Left ventricle myocardium superior (tissue), 1 donor: ENCODE data around the gene POLE2. TPM values are rescaled to one million over a fixed set of nuclear protein-coding genes. Genes with fewer than 3 reads are reported as not detected.
"Not testable (repeated sequence)": the region's sequence is repeated elsewhere in the genome, so short reads cannot be mapped to it uniquely, and the experiment has no call there.

ENCODE experiments used
- ATAC-seq: fragments of 200-7000 bp; cut with Tn5 transposase; one replicate; pipeline ENCODE4 v1.9.1; 2020; ENCODE audit warnings: mild to moderate bottlenecking, moderate library complexity
- DNase-seq: peaks from one replicate; pipeline ENCODE4 v3.0.0-alpha.2; 2020
- intact Hi-C: fragments of 100-400 bp; cut with micrococcal nuclease; formaldehyde crosslinking; loops from one replicate; pipeline ENCODE4 v1.11.0; 2022
- total RNA-seq: library from RNA; stranded (reverse); fragmentation: NEBNext Ultra II Directional; extraction: Animal tissue kit (Norgen Biotek cat#: 25700); gene quantifications from one replicate; pipeline ENCODE4 v1.2.1, GENCODE V29; 2021
- donor health status: DM: no; HTN: yes; CAD: no; lungs with severe emphysema.

The POLE2 gene
- total RNA-seq, 1 donor from 2014 or later, result 0.40 TPM

- intact Hi-C loops, result no loop called here
- ATAC-seq, result peak; percentile 69
Observed at GRCh38 chr14:49621114-49621881, 66.7 kb downstream of the POLE2 start.

DNA sequence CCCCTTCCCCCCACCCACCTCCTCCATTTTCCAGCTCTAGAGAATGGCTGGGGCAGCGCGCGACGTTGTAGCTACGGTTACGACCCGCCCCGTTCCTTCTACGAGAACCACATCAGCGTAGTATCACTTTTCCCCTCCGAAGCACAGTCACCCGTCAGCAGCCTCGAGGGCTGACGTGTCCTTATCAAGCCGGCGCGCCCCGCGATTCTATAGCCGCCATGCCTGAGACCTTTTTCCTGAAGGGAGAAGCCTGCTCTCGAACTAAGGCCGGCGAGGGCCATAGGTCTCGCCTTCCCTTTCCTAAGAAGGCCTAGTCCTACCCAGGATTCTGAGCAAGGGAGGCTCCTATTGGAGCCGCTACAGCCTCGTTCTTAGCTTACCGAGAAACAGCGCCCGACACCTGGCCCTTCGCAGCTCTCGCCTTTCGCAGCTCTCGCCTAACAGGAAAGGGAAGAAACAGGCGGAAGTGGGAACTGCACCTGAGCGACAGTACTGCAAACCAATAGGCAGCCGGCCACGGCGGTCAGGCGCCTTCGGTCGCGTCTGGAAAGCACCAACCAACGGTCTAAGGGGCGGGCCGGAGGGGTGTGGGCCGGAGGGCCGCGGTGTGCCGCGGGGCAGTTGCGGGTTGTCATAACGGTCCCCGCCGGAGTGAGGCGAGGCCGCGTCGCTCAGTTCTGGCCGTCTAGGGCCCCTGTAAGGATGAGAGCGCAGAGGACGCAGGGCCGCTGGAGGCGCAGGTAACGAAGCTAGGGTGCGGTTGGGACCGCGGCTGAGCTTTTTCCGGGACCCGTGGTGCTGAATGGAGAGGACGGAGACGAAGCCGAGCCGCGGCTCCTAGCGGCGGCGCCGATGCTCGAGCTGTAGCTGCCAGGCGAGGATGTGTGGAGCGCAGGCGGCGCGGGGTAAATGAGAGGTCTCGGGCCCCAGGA lies 67.6 kb downstream of the POLE2 start, which contains the start of the genes MGAT2 and RPL36AL:
TSS of gene MGAT2 (plus strand) at position 618 of the 932 bp plus-strand sequence. CDS start 470 bp downstream, outside the sequence.
TSS of gene RPL36AL (minus strand) at position 445 of the 932 bp plus-strand sequence. CDS start 1,522 bp downstream, outside the sequence.
- intact Hi-C loops, result no loop called here
- ATAC-seq, result peak; percentile 99
- DNase-seq, result peak; percentile 97

More at GRCh38 chr14:49621114-49621881, 66.7 kb downstream of the POLE2 start:
- peak; percentile 81 for DNase-seq

GRCh38 chr14:49619730-49620129 lies 68.3 kb downstream of the POLE2 start:
- intact Hi-C loops, result no loop called here
- no peak for DNase-seq
- no peak for ATAC-seq

DNA sequence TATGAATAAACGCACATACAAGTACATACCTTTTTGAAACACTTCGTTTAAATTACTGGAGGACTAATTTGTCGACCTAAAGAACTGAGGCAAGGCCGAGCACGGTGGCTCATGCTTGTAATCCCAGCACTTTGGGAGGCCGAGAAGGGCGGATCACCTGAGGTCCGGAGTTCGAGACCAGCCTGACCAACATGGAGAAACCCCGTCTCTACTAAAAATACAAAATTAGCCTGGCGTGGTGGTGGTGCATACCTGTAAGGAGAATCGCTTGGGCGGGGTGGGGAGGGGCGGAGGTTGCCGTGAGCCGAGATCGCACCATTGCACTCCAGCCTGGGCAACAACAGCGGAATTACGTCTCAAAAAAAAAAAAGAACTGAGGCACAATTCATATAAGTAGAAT lies 68.7 kb downstream of the POLE2 start:
- ATAC-seq, intact Hi-C loops, DNase-seq: not testable (repeated sequence)

- DNase-seq (no peak), ATAC-seq (no peak)
- intact Hi-C loops, result no loop called here
Observed at GRCh38 chr14:49617852-49618519, 70.0 kb downstream of the POLE2 start.

DNA sequence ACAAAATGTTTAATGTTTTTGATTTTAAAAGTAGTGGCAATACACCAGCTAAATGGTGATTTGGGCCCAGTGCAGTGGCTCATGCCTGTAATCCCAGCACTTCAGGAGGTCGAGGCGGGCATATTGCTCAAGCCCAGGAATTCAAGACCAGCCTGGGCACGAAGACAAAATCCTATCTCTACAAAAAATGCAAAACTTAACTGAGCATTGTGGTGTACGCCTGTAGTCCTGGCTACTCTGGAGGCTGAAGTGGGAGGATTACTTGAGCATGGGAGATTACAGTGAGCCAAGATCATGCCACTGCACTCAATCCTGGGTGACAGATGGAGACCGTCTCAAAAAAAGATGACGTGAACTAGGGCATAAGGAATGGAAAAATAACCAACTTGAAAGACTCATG lies 72.2 kb downstream of the POLE2 start:
- ATAC-seq (no peak), DNase-seq (no peak)
- intact Hi-C loops, result no loop called here

DNA sequence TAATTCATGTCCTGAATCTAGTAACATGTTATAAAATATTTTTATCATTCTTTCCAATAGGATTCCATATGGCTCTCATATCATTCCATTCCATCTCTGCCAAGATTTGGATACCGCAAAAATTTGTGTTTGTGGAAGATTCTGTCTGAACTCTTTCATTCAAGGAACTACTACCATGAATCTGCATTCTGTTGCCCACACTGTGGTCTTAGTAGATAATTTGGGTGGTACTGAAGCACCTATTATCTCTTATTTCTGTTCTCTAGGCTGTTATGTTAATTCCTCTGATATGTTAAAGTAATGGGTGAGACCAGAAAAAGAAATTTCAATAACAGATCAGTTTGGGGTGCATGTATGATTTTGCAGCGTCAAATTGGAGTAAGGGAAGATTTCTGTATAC lies 73.8 kb downstream of the POLE2 start:
- no peak for DNase-seq
- intact Hi-C loops, result no loop called here
- ATAC-seq, result no peak

DNA sequence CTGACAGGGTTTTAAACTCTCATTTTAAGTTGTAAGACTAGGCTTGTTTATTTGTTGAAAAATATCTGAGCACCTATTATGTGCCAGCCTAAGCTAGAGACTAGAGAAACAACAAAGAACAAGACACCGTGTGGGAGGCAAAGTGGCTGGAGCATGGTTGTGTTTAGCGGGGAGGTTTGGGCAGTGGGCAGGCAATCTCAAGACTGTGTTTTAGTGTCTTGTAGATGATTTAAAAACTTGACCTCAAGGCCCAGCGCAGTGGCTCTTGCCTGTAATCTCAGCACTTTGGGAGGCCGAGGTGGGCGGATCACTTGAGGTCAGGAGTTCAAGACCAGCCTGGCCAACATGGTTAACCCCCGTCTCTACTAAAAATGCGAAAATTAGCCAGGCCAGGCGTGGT lies 75.3 kb downstream of the POLE2 start:
- DNase-seq, result no peak

GRCh38 chr14:49612251-49612650 lies 75.8 kb downstream of the POLE2 start:
- intact Hi-C loops, result no loop called here
- DNase-seq, result no peak
- no peak for ATAC-seq

More for the DNA sequence above, 75.3 kb downstream of the POLE2 start:
- intact Hi-C loops, result no loop called here
- no peak for ATAC-seq

- ATAC-seq (no peak), DNase-seq (no peak)
- intact Hi-C loops, result no loop called here
Observed at GRCh38 chr14:49607583-49607982, 80.4 kb downstream of the POLE2 start.

- ATAC-seq (peak; percentile 88), DNase-seq (peak; percentile 90)
- intact Hi-C loops, result no loop called here
Observed at GRCh38 chr14:49598485-49599300, 89.3 kb downstream of the POLE2 start, which contains the start of gene LRR1. Gene LRR1, plus strand, starts transcription at chr14:49598940. Its CDS starts 81 bp downstream, at chr14:49599021.

GRCh38 chr14:49598189-49598484 lies 89.9 kb downstream of the POLE2 start:
- DNase-seq (no peak), ATAC-seq (peak; percentile 26)
- intact Hi-C loops, result no loop called here

- intact Hi-C loops, result no loop called here
- DNase-seq (no peak), ATAC-seq (peak; percentile 39)
Observed at GRCh38 chr14:49594347-49595091, 93.5 kb downstream of the POLE2 start.

Other genes with a start within 250 kb of the POLE2 start
- gene RPS29, start 101.8 kb downstream of the POLE2 start, total RNA-seq, result 791 TPM
- gene LRR1, start 89.3 kb downstream of the POLE2 start, total RNA-seq, result 5.8 TPM
- gene RPL36AL, start 67.6 kb downstream of the POLE2 start, total RNA-seq, result 149 TPM
- 9.6 TPM for gene MGAT2, start 67.4 kb downstream of the POLE2 start, total RNA-seq
- gene DNAAF2, start 53.0 kb downstream of the POLE2 start, total RNA-seq, result 6.8 TPM
- gene KLHDC1, start 4.9 kb upstream of the POLE2 start, total RNA-seq, result 6.0 TPM
- 85.5 TPM for gene KLHDC2, start 79.9 kb upstream of the POLE2 start, total RNA-seq
- gene NEMF, start 164.6 kb upstream of the POLE2 start, total RNA-seq, result 50.1 TPM
- gene ARF6, start 204.9 kb upstream of the POLE2 start, total RNA-seq, result 24.6 TPM